ENCODE results near the gene TDRKH. TPM values are rescaled to one million over a fixed set of nuclear protein-coding genes. Genes with fewer than 3 reads are reported as not detected.

Gene TDRKH
- total and polyA plus RNA-seq, 2 experiments from 2014 or later: 10.2 to 25.6 TPM

DNA sequence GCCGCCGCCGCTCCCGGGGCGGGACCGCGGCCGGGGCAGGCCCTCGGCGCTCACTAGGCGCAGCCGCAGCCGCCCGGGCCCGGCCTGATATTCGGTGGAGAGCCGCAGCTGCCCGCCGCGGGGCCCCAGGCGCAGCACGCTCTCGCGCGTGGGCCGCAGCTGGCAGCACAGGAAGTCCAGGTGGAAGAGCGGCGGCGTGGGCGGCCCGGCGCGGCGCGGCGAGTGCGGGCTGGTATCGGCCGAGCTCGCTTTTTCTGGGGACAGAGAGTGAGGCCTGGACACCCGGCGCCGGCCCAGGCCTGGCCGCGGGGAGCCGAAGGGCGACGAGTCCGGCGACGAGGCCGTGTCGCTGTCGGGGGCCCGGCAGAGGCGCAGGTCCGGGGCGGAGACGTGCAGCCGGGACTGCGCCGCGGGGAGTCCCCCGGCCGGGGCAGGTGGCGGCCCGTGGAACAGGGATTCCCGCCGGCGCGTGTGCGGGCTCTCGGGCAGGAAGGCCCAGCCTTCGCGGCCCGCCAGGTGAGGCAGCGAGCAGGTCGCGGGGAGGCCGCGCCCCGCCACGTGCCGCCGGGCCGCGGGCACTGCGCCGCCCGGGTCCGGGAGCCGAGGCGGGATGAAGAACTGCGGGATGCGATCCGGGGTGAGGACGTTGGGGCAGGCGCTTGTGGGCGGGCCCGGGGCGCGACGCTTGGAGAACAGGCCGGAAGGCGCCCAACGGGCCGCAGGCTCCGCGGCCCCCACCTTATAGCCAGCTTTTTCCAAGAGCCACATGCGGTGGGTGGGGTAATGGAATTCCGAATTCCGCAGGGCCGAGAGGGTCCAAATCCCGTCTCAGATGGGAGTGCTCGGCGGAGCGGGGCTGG lies 48.2 kb upstream of the TDRKH start:
- peak overlapping the region; percentile 99 for H2AFZ ChIP-seq
- H3K79me2 ChIP-seq (replicated peaks; ENCODE audit: insufficient read depth): no peaks in the 10 kb centered on the region
- DNase-seq (ENCODE audit: low spot score): peak; percentile 76
- Mint-ChIP-seq H3K4me1 (peaks cover 25% of the 10 kb centered on the region), H3K4me3 (peak overlapping the region; percentile 86), H3K36me3 (ENCODE audit: low read depth) (no peaks in the 10 kb centered on the region), H3K27ac (no peak overlapping the region), H3K9me3 (peaks cover 4% of the 10 kb centered on the region; the same call in 2 of the 3 replicates), H3K27me3 (ENCODE audit: insufficient read depth, low read depth, poor library complexity) (peaks cover 30% of the 10 kb centered on the region)
- peaks cover 21% of the 10 kb centered on the region for H3K4me1 ChIP-seq (ENCODE audit: insufficient read depth)
- H3K9me2 ChIP-seq (ENCODE audit: insufficient read depth): no peaks in the 10 kb centered on the region
- TF ChIP-seq NANOG (IDR thresholded peaks at IDR 0.05; ENCODE audit: borderline replicate concordance): no peak
- no peak for TF ChIP-seq ZNF114 (CRISPR knock-in tag; IDR thresholded peaks at IDR 0.05)
- no peak for TF ChIP-seq STAT1 (IDR thresholded peaks at IDR 0.05; ENCODE audit: unreplicated experiment)
- no peak for TF ChIP-seq EZH2phosphoT487 (IDR thresholded peaks at IDR 0.05; ENCODE audit: unreplicated experiment)
- no peak for TF ChIP-seq JUNB (IDR thresholded peaks at IDR 0.05; ENCODE audit: unreplicated experiment)
- no peak for TF ChIP-seq CTCF (conservative IDR thresholded peaks at IDR 0.05; ENCODE audit: low read depth in 2 of 2)
- TF ChIP-seq, protein P1, sequence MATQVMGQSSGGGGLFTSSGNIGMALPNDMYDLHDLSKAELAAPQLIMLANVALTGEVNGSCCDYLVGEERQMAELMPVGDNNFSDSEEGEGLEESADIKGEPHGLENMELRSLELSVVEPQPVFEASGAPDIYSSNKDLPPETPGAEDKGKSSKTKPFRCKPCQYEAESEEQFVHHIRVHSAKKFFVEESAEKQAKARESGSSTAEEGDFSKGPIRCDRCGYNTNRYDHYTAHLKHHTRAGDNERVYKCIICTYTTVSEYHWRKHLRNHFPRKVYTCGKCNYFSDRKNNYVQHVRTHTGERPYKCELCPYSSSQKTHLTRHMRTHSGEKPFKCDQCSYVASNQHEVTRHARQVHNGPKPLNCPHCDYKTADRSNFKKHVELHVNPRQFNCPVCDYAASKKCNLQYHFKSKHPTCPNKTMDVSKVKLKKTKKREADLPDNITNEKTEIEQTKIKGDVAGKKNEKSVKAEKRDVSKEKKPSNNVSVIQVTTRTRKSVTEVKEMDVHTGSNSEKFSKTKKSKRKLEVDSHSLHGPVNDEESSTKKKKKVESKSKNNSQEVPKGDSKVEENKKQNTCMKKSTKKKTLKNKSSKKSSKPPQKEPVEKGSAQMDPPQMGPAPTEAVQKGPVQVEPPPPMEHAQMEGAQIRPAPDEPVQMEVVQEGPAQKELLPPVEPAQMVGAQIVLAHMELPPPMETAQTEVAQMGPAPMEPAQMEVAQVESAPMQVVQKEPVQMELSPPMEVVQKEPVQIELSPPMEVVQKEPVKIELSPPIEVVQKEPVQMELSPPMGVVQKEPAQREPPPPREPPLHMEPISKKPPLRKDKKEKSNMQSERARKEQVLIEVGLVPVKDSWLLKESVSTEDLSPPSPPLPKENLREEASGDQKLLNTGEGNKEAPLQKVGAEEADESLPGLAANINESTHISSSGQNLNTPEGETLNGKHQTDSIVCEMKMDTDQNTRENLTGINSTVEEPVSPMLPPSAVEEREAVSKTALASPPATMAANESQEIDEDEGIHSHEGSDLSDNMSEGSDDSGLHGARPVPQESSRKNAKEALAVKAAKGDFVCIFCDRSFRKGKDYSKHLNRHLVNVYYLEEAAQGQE (IDR thresholded peaks at IDR 0.05; ENCODE audit: unreplicated experiment): no peak
- H3K4me3 ChIP-seq: peak overlapping the region; percentile 84
- no peaks in the 10 kb centered on the region for H3K36me3 ChIP-seq (ENCODE audit: insufficient read depth)
- H3K4me2 ChIP-seq: peak overlapping the region; percentile 96
- peak; percentile 18 for ATAC-seq
- no peaks in the 10 kb centered on the region for H4K20me1 ChIP-seq (replicated peaks; ENCODE audit: insufficient read depth)
- peaks cover 5% of the 10 kb centered on the region; the same call in 1 of the 2 replicates for H3F3A ChIP-seq (replicated peaks; ENCODE audit: low read depth)
- H3K27ac ChIP-seq (ENCODE audit: low read depth): no peak overlapping the region
- H3K27me3 ChIP-seq (ENCODE audit: insufficient read depth): peaks cover 45% of the 10 kb centered on the region

- Histone ChIP-seq H3K27ac (ENCODE audit: low read depth) (no peak overlapping the region), H3K4me1 (ENCODE audit: insufficient read depth) (peaks cover 21% of the 10 kb centered on the region), H2AFZ (peak overlapping the region; percentile 85), H3K27me3 (ENCODE audit: insufficient read depth) (peaks cover 44% of the 10 kb centered on the region), H3K9me2 (ENCODE audit: insufficient read depth) (no peaks in the 10 kb centered on the region), H3K79me2 (replicated peaks; ENCODE audit: insufficient read depth) (no peaks in the 10 kb centered on the region), H4K20me1 (replicated peaks; ENCODE audit: insufficient read depth) (no peaks in the 10 kb centered on the region), H3K36me3 (ENCODE audit: insufficient read depth) (no peaks in the 10 kb centered on the region), H3K4me2 (peak overlapping the region; percentile 96), H3F3A (replicated peaks; ENCODE audit: low read depth) (peaks cover 5% of the 10 kb centered on the region; the same call in 1 of the 2 replicates), H3K4me3 (peak overlapping the region; percentile 84)
- H3K27ac Mint-ChIP-seq: no peak overlapping the region
- ATAC-seq: no peak
- peaks cover 33% of the 10 kb centered on the region for H3K27me3 Mint-ChIP-seq (ENCODE audit: insufficient read depth, low read depth, poor library complexity)
- DNase-seq (ENCODE audit: low spot score): peak; percentile 43
- H3K4me1 Mint-ChIP-seq: peaks cover 25% of the 10 kb centered on the region
- no peak for TF ChIP-seq CREB1 (CRISPR knock-in tag; IDR thresholded peaks at IDR 0.05; ENCODE audit: low read depth)
- no peak for TF ChIP-seq STAT1 (IDR thresholded peaks at IDR 0.05; ENCODE audit: unreplicated experiment)
- no peak for TF ChIP-seq ZNF114 (CRISPR knock-in tag; IDR thresholded peaks at IDR 0.05)
- TF ChIP-seq NANOG (IDR thresholded peaks at IDR 0.05; ENCODE audit: borderline replicate concordance): no peak
- TF ChIP-seq EZH2 (IDR thresholded peaks at IDR 0.05; ENCODE audit: low read depth, unreplicated experiment): peak; percentile 41
- TF ChIP-seq CTCF (conservative IDR thresholded peaks at IDR 0.05; ENCODE audit: low read depth in 2 of 2): no peak
- H3K36me3 Mint-ChIP-seq (ENCODE audit: low read depth): no peaks in the 10 kb centered on the region
- peak overlapping the region; percentile 72 for H3K4me3 Mint-ChIP-seq
- peaks cover 4% of the 10 kb centered on the region; the same call in 2 of the 3 replicates for H3K9me3 Mint-ChIP-seq
These were observed 47.6 kb upstream of the TDRKH start for GRCh38 chr1:151837884-151838221.

Measured in GM23338 (cell line).